AG04450 (cell line): ENCODE data around the gene PIRT. TPM values are rescaled to one million over a fixed set of nuclear protein-coding genes. Genes with fewer than 3 reads are reported as not detected.

Experiments
- CTCF ChIA-PET: fragments of 300-600, 350-600 bp; formaldehyde crosslinking; extraction: SDS; loops from one replicate; lab custom pipeline; 2022; ENCODE audit warnings: antibody characterized with exemption, inconsistent platforms; lab: Charles Lee
- POLR2A ChIA-PET: fragments of 350-600 bp; formaldehyde crosslinking; extraction: SDS; loops from one replicate; lab custom pipeline; 2021; ENCODE audit warnings: antibody characterized with exemption, inconsistent platforms; lab: Yijun Ruan, JAX
- DNase-seq: peaks from one replicate; pipeline ENCODE4 v3.0.0-alpha.2; 2011; ENCODE audit warnings: low read depth, low spot score
- H3K27ac ChIP-seq: one replicate; pipeline ENCODE4 v1.5.1; 2012; ENCODE audit warnings: low read depth, low read length, control low read depth
- H3K27me3 ChIP-seq: one replicate; pipeline ENCODE4 v1.6.0; 2012; ENCODE audit warnings: low read length; ENCODE audit not compliant: control insufficient read depth, insufficient read depth
- H3K4me3 ChIP-seq: 2 replicates; pipeline ENCODE4 v1.5.1; 2011; ENCODE audit warnings: mild to moderate bottlenecking, low read depth, low read length, control low read depth
- H3K9me3 ChIP-seq: 2 replicates; pipeline ENCODE4 v1.5.1; 2012; ENCODE audit warnings: low read length; ENCODE audit not compliant: control insufficient read depth, insufficient read depth
- CTCF ChIP-seq: IDR thresholded peaks from 2 replicates; pipeline ENCODE4 v1.5.1; 2011; ENCODE audit warnings: low read depth, low read length, control low read depth, inconsistent platforms
- polyA plus RNA-seq: library from polyadenylated mRNA; depleted of rRNA; stranded (reverse); fragments of >200 nt; gene quantifications from 2 replicates; pipeline ENCODE4 v1.2.3, GENCODE V29; 2011

Gene PIRT
- polyA plus RNA-seq, 1 experiment, result not detected

GRCh38 chr17:10821770-10822169, 16.1 kb downstream of the PIRT start:
- ChIA-PET POLR2A (no interaction called here), CTCF (interaction anchor here (1.0 kb wide), 1 partner anchor 85 kb away, joined by 3 read pairs; no protein-coding TSS in a partner anchor)
- no peak for DNase-seq
- H3K4me3 ChIP-seq, result no peak overlapping the region
- H3K27me3 ChIP-seq, result no peaks in the 10 kb centered on the region
- no peak for TF ChIP-seq CTCF
- H3K27ac ChIP-seq, result no peak overlapping the region
- H3K9me3 ChIP-seq, result peaks cover 12% of the 10 kb centered on the region

GRCh38 chr17:10821054-10821453, 16.8 kb downstream of the PIRT start:
- CTCF ChIA-PET, result interaction anchor here (1.0 kb wide), 1 partner anchor 84 kb away, joined by 3 read pairs; no protein-coding TSS in a partner anchor
- Histone ChIP-seq H3K9me3 (peaks cover 12% of the 10 kb centered on the region), H3K27ac (no peak overlapping the region), H3K27me3 (no peaks in the 10 kb centered on the region), H3K4me3 (no peak overlapping the region)
- TF ChIP-seq CTCF, result no peak
- no peak for DNase-seq
- POLR2A ChIA-PET, result no interaction called here

- CTCF ChIA-PET, result no interaction called here
- no peak for DNase-seq
Measured at GRCh38 chr17:10815319-10815718, 22.6 kb downstream of the PIRT start.

GRCh38 chr17:10814075-10814474, 23.8 kb downstream of the PIRT start:
- Histone ChIP-seq H3K9me3 (no peaks in the 10 kb centered on the region; the same call in 1 of the 2 replicates), H3K27ac (no peak overlapping the region), H3K27me3 (peaks cover 2% of the 10 kb centered on the region), H3K4me3 (no peak overlapping the region)
- POLR2A ChIA-PET, result no interaction called here
- no peak for DNase-seq
- CTCF ChIA-PET, result no interaction called here
- no peak for TF ChIP-seq CTCF

More at GRCh38 chr17:10815319-10815718, 22.6 kb downstream of the PIRT start:
- no peak for TF ChIP-seq CTCF
- H3K27me3 ChIP-seq, result peaks cover 2% of the 10 kb centered on the region
- no peak overlapping the region for H3K4me3 ChIP-seq
- peaks cover 3% of the 10 kb centered on the region; the same call in 1 of the 2 replicates for H3K9me3 ChIP-seq
- POLR2A ChIA-PET, result no interaction called here
- no peak overlapping the region for H3K27ac ChIP-seq

- DNase-seq, result no peak
- ChIA-PET CTCF (no interaction called here), POLR2A (no interaction called here)
- Histone ChIP-seq H3K27me3 (peaks cover 2% of the 10 kb centered on the region), H3K9me3 (no peaks in the 10 kb centered on the region; the same call in 1 of the 2 replicates), H3K27ac (no peak overlapping the region), H3K4me3 (no peak overlapping the region)
- no peak for TF ChIP-seq CTCF
Measured at GRCh38 chr17:10812674-10813073, 25.2 kb downstream of the PIRT start.
